Measurements from ENCODE around the gene CLSTN2.

The CLSTN2 gene

GRCh38 chr3:140540262-140540661, 605.3 kb downstream of the CLSTN2 start:
- Histone ChIP-seq H3K4me1 (no peaks in the 10 kb centered on the region), H3K27me3 (no peaks in the 10 kb centered on the region), H3K27ac (no peak overlapping the region), H3K9ac (no peak overlapping the region), H3K4me2 (no peak overlapping the region), H4K20me1 (no peaks in the 10 kb centered on the region), H3K4me3 (no peak overlapping the region), H3K9me3 (replicated peaks in 1 of 11) (peaks cover 0 to 5% (median 0%) of the 10 kb centered on the region in 11 experiments; a peak in 4 of 22 replicates), H3K36me3 (no peaks in the 10 kb centered on the region)
- no peak for TF ChIP-seq Cebpa-rat (IDR thresholded peaks at IDR 0.05)

GRCh38 chr3:140541975-140542653, 607.1 kb downstream of the CLSTN2 start:
- no peaks in the 10 kb centered on the region for H3K27me3 ChIP-seq
- no peak for TF ChIP-seq Cebpa-rat (IDR thresholded peaks at IDR 0.05)

GRCh38 chr3:140545197-140545596, 610.2 kb downstream of the CLSTN2 start:
- Histone ChIP-seq H3K9ac (no peak overlapping the region), H3K4me1 (no peaks in the 10 kb centered on the region), H3K27ac (no peak overlapping the region), H3K4me3 (no peak overlapping the region), H3K4me2 (no peak overlapping the region), H4K20me1 (no peaks in the 10 kb centered on the region), H3K9me3 (replicated peaks in 1 of 11) (no peaks in the 10 kb centered on the region), H3K27me3 (no peaks in the 10 kb centered on the region), H3K36me3 (no peaks in the 10 kb centered on the region)
- no peak for TF ChIP-seq Cebpa-rat (IDR thresholded peaks at IDR 0.05)

More at GRCh38 chr3:140541975-140542653, 607.1 kb downstream of the CLSTN2 start:
- Histone ChIP-seq H3K4me3 (no peak overlapping the region), H3K36me3 (no peaks in the 10 kb centered on the region), H3K9ac (no peak overlapping the region), H3K4me2 (no peak overlapping the region), H4K20me1 (no peaks in the 10 kb centered on the region), H3K27ac (no peak overlapping the region), H3K4me1 (no peaks in the 10 kb centered on the region), H3K9me3 (replicated peaks in 1 of 11) (no peaks in the 10 kb centered on the region)

- H3K9me3 ChIP-seq (replicated peaks in 1 of 11): no peaks in the 10 kb centered on the region
- TF ChIP-seq Cebpa-rat (IDR thresholded peaks at IDR 0.05): no peak
- H3K4me1 ChIP-seq: no peaks in the 10 kb centered on the region
- H3K27me3 ChIP-seq: no peaks in the 10 kb centered on the region
- no peaks in the 10 kb centered on the region for H3K36me3 ChIP-seq
- no peak overlapping the region for H3K9ac ChIP-seq
- no peak overlapping the region for H3K4me2 ChIP-seq
- no peak overlapping the region for H3K4me3 ChIP-seq
- no peak overlapping the region for H3K27ac ChIP-seq
- no peaks in the 10 kb centered on the region for H4K20me1 ChIP-seq
Measured at GRCh38 chr3:140545756-140546155, 610.8 kb downstream of the CLSTN2 start.

GRCh38 chr3:140546649-140547048, 611.7 kb downstream of the CLSTN2 start:
- Histone ChIP-seq H4K20me1 (no peaks in the 10 kb centered on the region), H3K27me3 (no peaks in the 10 kb centered on the region), H3K4me3 (no peak overlapping the region), H3K4me2 (no peak overlapping the region), H3K9ac (no peak overlapping the region), H3K27ac (no peak overlapping the region), H3K9me3 (replicated peaks in 1 of 11) (no peaks in the 10 kb centered on the region), H3K4me1 (no peaks in the 10 kb centered on the region), H3K36me3 (no peaks in the 10 kb centered on the region)
- TF ChIP-seq Cebpa-rat (IDR thresholded peaks at IDR 0.05): no peak

GRCh38 chr3:140552403-140552802, 617.4 kb downstream of the CLSTN2 start:
- H3K9me3 ChIP-seq (replicated peaks in 1 of 11): no peaks in the 10 kb centered on the region
- H3K4me2 ChIP-seq: no peak overlapping the region
- no peak overlapping the region for H3K4me3 ChIP-seq
- no peak overlapping the region for H3K9ac ChIP-seq
- H3K27ac ChIP-seq: no peak overlapping the region
- no peaks in the 10 kb centered on the region for H3K36me3 ChIP-seq
- no peaks in the 10 kb centered on the region; a peak in 1 of 22 replicates for H4K20me1 ChIP-seq
- H3K27me3 ChIP-seq: no peaks in the 10 kb centered on the region
- TF ChIP-seq Cebpa-rat (IDR thresholded peaks at IDR 0.05): no peak
- no peaks in the 10 kb centered on the region for H3K4me1 ChIP-seq

- Histone ChIP-seq H3K4me3 (no peak overlapping the region), H3K9me3 (replicated peaks in 1 of 11) (no peaks in the 10 kb centered on the region), H3K4me1 (no peaks in the 10 kb centered on the region), H3K9ac (no peak overlapping the region), H3K4me2 (no peak overlapping the region), H3K36me3 (no peaks in the 10 kb centered on the region), H3K27ac (no peak overlapping the region), H4K20me1 (no peaks in the 10 kb centered on the region; a peak in 1 of 22 replicates), H3K27me3 (no peaks in the 10 kb centered on the region)
- TF ChIP-seq Cebpa-rat (IDR thresholded peaks at IDR 0.05): no peak
Measured at GRCh38 chr3:140552898-140553297, 617.9 kb downstream of the CLSTN2 start.

GRCh38 chr3:140553591-140553990, 618.6 kb downstream of the CLSTN2 start:
- H3K27me3 ChIP-seq: no peaks in the 10 kb centered on the region
- no peak overlapping the region for H3K4me2 ChIP-seq
- no peaks in the 10 kb centered on the region for H3K9me3 ChIP-seq (replicated peaks in 1 of 11)
- H3K4me1 ChIP-seq: no peaks in the 10 kb centered on the region
- no peak overlapping the region for H3K27ac ChIP-seq
- no peak overlapping the region for H3K9ac ChIP-seq
- no peaks in the 10 kb centered on the region for H3K36me3 ChIP-seq
- no peaks in the 10 kb centered on the region; a peak in 1 of 22 replicates for H4K20me1 ChIP-seq
- no peak for TF ChIP-seq Cebpa-rat (IDR thresholded peaks at IDR 0.05)
- no peak overlapping the region for H3K4me3 ChIP-seq

- Histone ChIP-seq H3K27ac (no peak overlapping the region), H3K9ac (no peak overlapping the region), H3K4me3 (no peak overlapping the region), H3K9me3 (replicated peaks in 1 of 11) (no peaks in the 10 kb centered on the region), H3K4me2 (no peak overlapping the region), H3K4me1 (no peaks in the 10 kb centered on the region), H4K20me1 (no peaks in the 10 kb centered on the region; a peak in 1 of 22 replicates), H3K27me3 (no peaks in the 10 kb centered on the region), H3K36me3 (no peaks in the 10 kb centered on the region)
- TF ChIP-seq Cebpa-rat (IDR thresholded peaks at IDR 0.05): no peak
Measured at GRCh38 chr3:140555666-140556065, 620.7 kb downstream of the CLSTN2 start.

- Histone ChIP-seq H3K9ac (no peak overlapping the region), H3K4me1 (no peaks in the 10 kb centered on the region), H3K27me3 (no peaks in the 10 kb centered on the region), H3K4me2 (no peak overlapping the region), H3K36me3 (no peaks in the 10 kb centered on the region), H3K27ac (no peak overlapping the region), H3K4me3 (no peak overlapping the region), H3K9me3 (replicated peaks in 1 of 11) (no peaks in the 10 kb centered on the region), H4K20me1 (no peaks in the 10 kb centered on the region)
- no peak for TF ChIP-seq Cebpa-rat (IDR thresholded peaks at IDR 0.05)
Measured at GRCh38 chr3:140557476-140557875, 622.5 kb downstream of the CLSTN2 start.
